D721Med (cell line): ENCODE measurements around the gene EIF4G1.
"Not testable (repeated sequence)": the region's sequence is repeated elsewhere in the genome, so short reads cannot be mapped to it uniquely, and the experiment has no call there.

Experiments used
- DNase-seq: peaks from one replicate; pipeline ENCODE4 v3.0.0; 2011; ENCODE audit warnings: low spot score; ENCODE audit not compliant: insufficient read length
- FAIRE-seq: peaks from 2 replicates; lab custom pipeline; 2011; peaks lifted over from hg19 to GRCh38; lab: Jason Lieb, UNC
- CTCF ChIP-seq: IDR thresholded peaks from 2 replicates; pipeline ENCODE4 v1.5.1; 2012; ENCODE audit warnings: mild to moderate bottlenecking, control low read depth; ENCODE audit not compliant: insufficient read depth; ENCODE audit errors: missing control alignments

The EIF4G1 gene

DNA sequence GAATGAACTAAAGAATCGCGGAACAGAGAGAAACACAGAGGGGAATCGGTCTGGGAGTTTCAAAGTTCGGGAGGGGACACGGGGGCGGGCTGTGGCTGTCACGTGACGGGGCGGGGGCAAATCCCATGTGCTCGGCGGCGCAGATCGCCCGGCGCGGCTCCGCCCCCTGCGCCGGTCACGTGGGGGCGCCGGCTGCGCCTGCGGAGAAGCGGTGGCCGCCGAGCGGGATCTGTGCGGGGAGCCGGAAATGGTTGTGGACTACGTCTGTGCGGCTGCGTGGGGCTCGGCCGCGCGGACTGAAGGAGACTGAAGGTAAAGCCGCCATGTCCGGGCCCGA, at the start of gene EIF4G1:
Gene EIF4G1 (plus strand): TSS at position 244 of the 337 bp plus-strand sequence. CDS start 1,191 bp downstream, outside the sequence.
- DNase-seq (peak; percentile 95), FAIRE-seq (no peak)

GRCh38 chr3:184267249-184267648, 47.2 kb upstream of the EIF4G1 start:
- FAIRE-seq, DNase-seq: not testable (repeated sequence)

More for the DNA sequence above, at the start of gene EIF4G1:
- TF ChIP-seq CTCF, result no peak

- no peak for TF ChIP-seq CTCF
- FAIRE-seq (no peak), DNase-seq (no peak)
These were observed 42.1 kb upstream of the EIF4G1 start for GRCh38 chr3:184272269-184272668.

GRCh38 chr3:184275381-184275701, 39.1 kb upstream of the EIF4G1 start:
- no peak for TF ChIP-seq CTCF
- no peak for FAIRE-seq

GRCh38 chr3:184275961-184276910, 38.2 kb upstream of the EIF4G1 start, which contains the start of gene ECE2:
Gene ECE2, plus strand, starts transcription at chr3:184276022. Its CDS starts 132 bp downstream, at chr3:184276154.
- TF ChIP-seq CTCF, result no peak
- FAIRE-seq, result no peak
- no peak for DNase-seq

More at GRCh38 chr3:184275381-184275701, 39.1 kb upstream of the EIF4G1 start:
- DNase-seq, result no peak

GRCh38 chr3:184277366-184277765, 37.0 kb upstream of the EIF4G1 start:
- no peak for TF ChIP-seq CTCF
- DNase-seq (no peak), FAIRE-seq (no peak)

- no peak for TF ChIP-seq CTCF
- DNase-seq (no peak), FAIRE-seq (no peak)
These were observed 31.5 kb upstream of the EIF4G1 start for GRCh38 chr3:184282941-184283340.
